IMR-90 (cell line): ENCODE measurements around the gene DERA.
"Not testable (repeated sequence)": the region's sequence is repeated elsewhere in the genome, so short reads cannot be mapped to it uniquely, and the experiment has no call there.

Experiments used
- BHLHE40 ChIP-seq: fragments of 150-350 bp; IDR thresholded peaks from 2 replicates; pipeline ENCODE4 v1.6.1; 2016; ENCODE audit warnings: mild to moderate bottlenecking, low read depth, low read length
- FOS ChIP-seq: fragments of 150-350 bp; IDR thresholded peaks from 2 replicates; pipeline ENCODE4 v1.6.1; 2016; ENCODE audit warnings: low read depth, low read length
- MAFK ChIP-seq: IDR thresholded peaks from 2 replicates; pipeline ENCODE4 v1.6.1; 2012; ENCODE audit warnings: low read depth, low read length, improper control_type of control experiment
- MAZ ChIP-seq: IDR thresholded peaks from 2 replicates; pipeline ENCODE4 v1.6.1; 2012; ENCODE audit warnings: low read depth, mild to moderate bottlenecking, low read length, improper control_type of control experiment, moderate library complexity, borderline replicate concordance
- NFE2L2 ChIP-seq: fragments of 150-350 bp; IDR thresholded peaks from 2 replicates; pipeline ENCODE4 v1.6.1; 2016; ENCODE audit warnings: low read depth, mild to moderate bottlenecking, low read length
- POLR2A ChIP-seq: IDR thresholded peaks from 2 replicates; pipeline ENCODE4 v1.6.1; 2012; ENCODE audit warnings: mild to moderate bottlenecking, low read depth, low read length
- RCOR1 ChIP-seq: IDR thresholded peaks from 2 replicates; pipeline ENCODE4 v1.6.1; 2012; ENCODE audit warnings: mild to moderate bottlenecking, low read length, improper control_type of control experiment; ENCODE audit not compliant: insufficient replicate concordance
- RFX5 ChIP-seq: IDR thresholded peaks from 2 replicates; pipeline ENCODE4 v1.8.0; 2012; ENCODE audit warnings: low read depth, mild to moderate bottlenecking, low read length, moderate library complexity
- SMC3 ChIP-seq: fragments of 150-350 bp; IDR thresholded peaks from 2 replicates; pipeline ENCODE4 v1.6.1; 2016; ENCODE audit warnings: low read depth, mild to moderate bottlenecking, antibody characterized with exemption, low read length, moderate library complexity
- USF2 ChIP-seq: fragments of 150-350 bp; IDR thresholded peaks from 2 replicates; pipeline ENCODE4 v1.6.1; 2017; ENCODE audit warnings: mild to moderate bottlenecking, antibody characterized with exemption, low read length, low read depth
- TF ChIP-seq, protein P1 (sequence below): conservative IDR thresholded peaks from 2 replicates; pipeline ENCODE4 v1.5.1; 2012; ENCODE audit warnings: mild to moderate bottlenecking, low read depth, low read length, improper control_type of control experiment

GRCh38 chr12:16013722-16014121 is 102.6 kb downstream of the DERA start:
- TF ChIP-seq, protein P1, sequence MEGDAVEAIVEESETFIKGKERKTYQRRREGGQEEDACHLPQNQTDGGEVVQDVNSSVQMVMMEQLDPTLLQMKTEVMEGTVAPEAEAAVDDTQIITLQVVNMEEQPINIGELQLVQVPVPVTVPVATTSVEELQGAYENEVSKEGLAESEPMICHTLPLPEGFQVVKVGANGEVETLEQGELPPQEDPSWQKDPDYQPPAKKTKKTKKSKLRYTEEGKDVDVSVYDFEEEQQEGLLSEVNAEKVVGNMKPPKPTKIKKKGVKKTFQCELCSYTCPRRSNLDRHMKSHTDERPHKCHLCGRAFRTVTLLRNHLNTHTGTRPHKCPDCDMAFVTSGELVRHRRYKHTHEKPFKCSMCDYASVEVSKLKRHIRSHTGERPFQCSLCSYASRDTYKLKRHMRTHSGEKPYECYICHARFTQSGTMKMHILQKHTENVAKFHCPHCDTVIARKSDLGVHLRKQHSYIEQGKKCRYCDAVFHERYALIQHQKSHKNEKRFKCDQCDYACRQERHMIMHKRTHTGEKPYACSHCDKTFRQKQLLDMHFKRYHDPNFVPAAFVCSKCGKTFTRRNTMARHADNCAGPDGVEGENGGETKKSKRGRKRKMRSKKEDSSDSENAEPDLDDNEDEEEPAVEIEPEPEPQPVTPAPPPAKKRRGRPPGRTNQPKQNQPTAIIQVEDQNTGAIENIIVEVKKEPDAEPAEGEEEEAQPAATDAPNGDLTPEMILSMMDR: not testable (repeated sequence)
- TF ChIP-seq POLR2A, RCOR1, FOS, MAFK, MAZ, SMC3, USF2, RFX5, BHLHE40, NFE2L2: not testable (repeated sequence)
